Measurements from ENCODE around the gene C1QTNF5. TPM values are rescaled to one million over a fixed set of nuclear protein-coding genes. Genes with fewer than 3 reads are reported as not detected.

Gene C1QTNF5
- total RNA-seq, 1 experiment from 2014 or later, result 2.1 TPM

- Histone ChIP-seq H3K36me3 (replicated peaks; ENCODE audit: control insufficient read depth, insufficient read depth, low read length) (no peaks in the 10 kb centered on the region), H3K4me3 (ENCODE audit: insufficient read depth, low read depth, low read length) (no peak overlapping the region), H3K27me3 (ENCODE audit: control insufficient read depth, insufficient read depth, low read length) (peaks cover 16% of the 10 kb centered on the region)
- peak; percentile 59 for DNase-seq
These were observed 35.6 kb upstream of the C1QTNF5 start for GRCh38 chr11:119376197-119376847.

GRCh38 chr11:119375337-119376196 lies 34.9 kb upstream of the C1QTNF5 start:
- H3K4me3 ChIP-seq (ENCODE audit: insufficient read depth, low read depth, low read length), result no peak overlapping the region
- H3K27me3 ChIP-seq (ENCODE audit: control insufficient read depth, insufficient read depth, low read length), result peaks cover 8% of the 10 kb centered on the region
- peak; percentile 74 for DNase-seq
- H3K36me3 ChIP-seq (replicated peaks; ENCODE audit: control insufficient read depth, insufficient read depth, low read length), result no peaks in the 10 kb centered on the region

GRCh38 chr11:119374632-119375336 lies 34.1 kb upstream of the C1QTNF5 start:
- H3K27me3 ChIP-seq (ENCODE audit: control insufficient read depth, insufficient read depth, low read length), result peaks cover 2% of the 10 kb centered on the region; the same call in 1 of the 2 replicates
- H3K36me3 ChIP-seq (replicated peaks; ENCODE audit: control insufficient read depth, insufficient read depth, low read length), result no peaks in the 10 kb centered on the region
- DNase-seq, result peak; percentile 28
- H3K4me3 ChIP-seq (ENCODE audit: insufficient read depth, low read depth, low read length), result no peak overlapping the region

- Histone ChIP-seq H3K36me3 (replicated peaks; ENCODE audit: control insufficient read depth, insufficient read depth, low read length) (no peaks in the 10 kb centered on the region), H3K4me3 (ENCODE audit: insufficient read depth, low read depth, low read length) (no peak overlapping the region), H3K27me3 (ENCODE audit: control insufficient read depth, insufficient read depth, low read length) (no peaks in the 10 kb centered on the region)
- peak; percentile 90 for DNase-seq
These were observed 33.4 kb upstream of the C1QTNF5 start for GRCh38 chr11:119373921-119374631.

- no peaks in the 10 kb centered on the region for H3K27me3 ChIP-seq (ENCODE audit: control insufficient read depth, insufficient read depth, low read length)
- H3K4me3 ChIP-seq (ENCODE audit: insufficient read depth, low read depth, low read length), result no peak overlapping the region
- no peak for DNase-seq
- H3K36me3 ChIP-seq (replicated peaks; ENCODE audit: control insufficient read depth, insufficient read depth, low read length), result no peaks in the 10 kb centered on the region
These were observed 32.6 kb upstream of the C1QTNF5 start for GRCh38 chr11:119373059-119373920.

GRCh38 chr11:119372260-119373058 lies 31.8 kb upstream of the C1QTNF5 start:
- Histone ChIP-seq H3K27me3 (ENCODE audit: control insufficient read depth, insufficient read depth, low read length) (0 out of 2 replicates have a peak, but pooled peaks cover 1% of the 10 kb centered on the region), H3K36me3 (replicated peaks; ENCODE audit: control insufficient read depth, insufficient read depth, low read length) (no peaks in the 10 kb centered on the region), H3K4me3 (ENCODE audit: insufficient read depth, low read depth, low read length) (no peak overlapping the region)
- DNase-seq, result no peak

- H3K27me3 ChIP-seq (ENCODE audit: control insufficient read depth, insufficient read depth, low read length), result 0 out of 2 replicates have a peak, but pooled peaks cover 1% of the 10 kb centered on the region
- no peak overlapping the region for H3K4me3 ChIP-seq (ENCODE audit: insufficient read depth, low read depth, low read length)
- DNase-seq, result no peak
- H3K36me3 ChIP-seq (replicated peaks; ENCODE audit: control insufficient read depth, insufficient read depth, low read length), result no peaks in the 10 kb centered on the region
These were observed 31.1 kb upstream of the C1QTNF5 start for GRCh38 chr11:119371778-119372182.

GRCh38 chr11:119371067-119371601 lies 30.5 kb upstream of the C1QTNF5 start:
- Histone ChIP-seq H3K27me3 (ENCODE audit: control insufficient read depth, insufficient read depth, low read length) (0 out of 2 replicates have a peak, but pooled peaks cover 1% of the 10 kb centered on the region), H3K36me3 (replicated peaks; ENCODE audit: control insufficient read depth, insufficient read depth, low read length) (no peaks in the 10 kb centered on the region), H3K4me3 (ENCODE audit: insufficient read depth, low read depth, low read length) (no peak overlapping the region)
- DNase-seq, result no peak

GRCh38 chr11:119370486-119371046 lies 29.9 kb upstream of the C1QTNF5 start:
- no peaks in the 10 kb centered on the region for H3K36me3 ChIP-seq (replicated peaks; ENCODE audit: control insufficient read depth, insufficient read depth, low read length)
- 0 out of 2 replicates have a peak, but pooled peaks cover 2% of the 10 kb centered on the region for H3K27me3 ChIP-seq (ENCODE audit: control insufficient read depth, insufficient read depth, low read length)
- no peak overlapping the region for H3K4me3 ChIP-seq (ENCODE audit: insufficient read depth, low read depth, low read length)
- peak; percentile 28 for DNase-seq

- Histone ChIP-seq H3K4me3 (ENCODE audit: insufficient read depth, low read depth, low read length) (no peak overlapping the region), H3K27me3 (ENCODE audit: control insufficient read depth, insufficient read depth, low read length) (peaks cover 14% of the 10 kb centered on the region), H3K36me3 (replicated peaks; ENCODE audit: control insufficient read depth, insufficient read depth, low read length) (no peaks in the 10 kb centered on the region)
- DNase-seq, result no peak
These were observed 28.6 kb upstream of the C1QTNF5 start for GRCh38 chr11:119369132-119369925.

- Histone ChIP-seq H3K4me3 (ENCODE audit: insufficient read depth, low read depth, low read length) (no peak overlapping the region), H3K27me3 (ENCODE audit: control insufficient read depth, insufficient read depth, low read length) (peaks cover 21% of the 10 kb centered on the region), H3K36me3 (replicated peaks; ENCODE audit: control insufficient read depth, insufficient read depth, low read length) (no peaks in the 10 kb centered on the region)
- no peak for DNase-seq
These were observed 27.7 kb upstream of the C1QTNF5 start for GRCh38 chr11:119368121-119369034.

Data from H7 (cell line).